ENCODE measurements around the gene TTLL8. TPM values are rescaled to one million over a fixed set of nuclear protein-coding genes. Genes with fewer than 3 reads are reported as not detected.

Gene TTLL8
- total RNA-seq, 4 donors from 2014 or later, result not detected

GRCh38 chr22:50046019-50046415 is 12.1 kb downstream of the TTLL8 start:
- Histone ChIP-seq H3K4me1 (no peaks in the 10 kb centered on the region), H3K4me3 (no peak overlapping the region), H3K27ac (no peak overlapping the region), H3K9me3 (no peaks in the 10 kb centered on the region), H3K36me3 (no peaks in the 10 kb centered on the region), H3K27me3 (peaks cover 18% of the 10 kb centered on the region)
- WGBS, 2 donors (ENCODE audit: low coverage in 1 of 2), result 79% methylated on average over 17 of the region's 19 CpGs; no CpG with 5 or more reads in 1 of the 2 donors
- intact Hi-C loops (cut with DNase I; ENCODE audit: low total_unique reads) (no loop called here), in situ Hi-C loops (cut with MboI; ENCODE audit: low pct_ligation_motif_present in 1 of 4, low pct_unique_long_range_greater_than_20kb in 1 of 4, low sequenced_read_pairs in 3 of 4) (loop anchor here (25.0 kb wide), 1 partner anchor 284 kb away; no protein-coding TSS in a partner anchor)
- DNase-seq, result no peak
- TF ChIP-seq POLR2AphosphoS5 (IDR thresholded peaks at IDR 0.05) (no peak), POLR2A (IDR thresholded peaks at IDR 0.05) (no peak), CTCF (IDR thresholded peaks at IDR 0.05) (no peak), EP300 (IDR thresholded peaks at IDR 0.05; ENCODE audit: low read depth) (no peak)

- Histone ChIP-seq H3K27me3 (peaks cover 18% of the 10 kb centered on the region), H3K27ac (no peak overlapping the region), H3K9me3 (no peaks in the 10 kb centered on the region), H3K4me1 (no peaks in the 10 kb centered on the region), H3K36me3 (no peaks in the 10 kb centered on the region), H3K4me3 (no peak overlapping the region)
- in situ Hi-C loops (cut with MboI; ENCODE audit: low pct_ligation_motif_present in 1 of 4, low pct_unique_long_range_greater_than_20kb in 1 of 4, low sequenced_read_pairs in 3 of 4) (loop anchor here (25.0 kb wide), 1 partner anchor 283 kb away; no protein-coding TSS in a partner anchor), intact Hi-C loops (cut with DNase I; ENCODE audit: low total_unique reads) (no loop called here)
- 75% methylated on average over 29 of the region's 35 CpGs; no CpG with 5 or more reads in 1 of the 2 donors for WGBS, 2 donors (ENCODE audit: low coverage in 1 of 2)
- no peak for DNase-seq
- no peak for TF ChIP-seq POLR2A (IDR thresholded peaks at IDR 0.05)
- no peak for TF ChIP-seq CTCF (IDR thresholded peaks at IDR 0.05)
- TF ChIP-seq POLR2AphosphoS5 (IDR thresholded peaks at IDR 0.05), result no peak
- no peak for TF ChIP-seq EP300 (IDR thresholded peaks at IDR 0.05; ENCODE audit: low read depth)
These were observed 12.7 kb downstream of the TTLL8 start for GRCh38 chr22:50045211-50046018.

GRCh38 chr22:50044485-50045118 is 13.5 kb downstream of the TTLL8 start:
- H3K27me3 ChIP-seq, result peaks cover 18% of the 10 kb centered on the region
- TF ChIP-seq POLR2AphosphoS5 (IDR thresholded peaks at IDR 0.05) (no peak), EP300 (IDR thresholded peaks at IDR 0.05; ENCODE audit: low read depth) (no peak), POLR2A (IDR thresholded peaks at IDR 0.05) (no peak), CTCF (IDR thresholded peaks at IDR 0.05) (no peak)
- no peaks in the 10 kb centered on the region for H3K9me3 ChIP-seq
- DNase-seq, result no peak
- H3K27ac ChIP-seq, result no peak overlapping the region
- in situ Hi-C loops (cut with MboI; ENCODE audit: low pct_ligation_motif_present in 1 of 4, low pct_unique_long_range_greater_than_20kb in 1 of 4, low sequenced_read_pairs in 3 of 4) (loop anchor here (25.0 kb wide), 1 partner anchor 282 kb away; no protein-coding TSS in a partner anchor), intact Hi-C loops (cut with DNase I; ENCODE audit: low total_unique reads) (no loop called here)
- no peaks in the 10 kb centered on the region for H3K4me1 ChIP-seq
- 56% methylated on average over 28 of the region's 30 CpGs; no CpG with 5 or more reads in 1 of the 2 donors for WGBS, 2 donors (ENCODE audit: low coverage in 1 of 2)
- no peak overlapping the region for H3K4me3 ChIP-seq
- H3K36me3 ChIP-seq, result no peaks in the 10 kb centered on the region

GRCh38 chr22:50041361-50042065 is 16.6 kb downstream of the TTLL8 start:
- no peak for TF ChIP-seq CTCF (IDR thresholded peaks at IDR 0.05)
- TF ChIP-seq POLR2A (IDR thresholded peaks at IDR 0.05), result no peak
- no peak for TF ChIP-seq POLR2AphosphoS5 (IDR thresholded peaks at IDR 0.05)
- no peak for TF ChIP-seq EP300 (IDR thresholded peaks at IDR 0.05; ENCODE audit: low read depth)
- H3K27me3 ChIP-seq, result peaks cover 8% of the 10 kb centered on the region
- H3K4me1 ChIP-seq, result no peaks in the 10 kb centered on the region
- H3K4me3 ChIP-seq, result no peak overlapping the region
- 81% methylated on average over 17 of the region's 17 CpGs; no CpG with 5 or more reads in 1 of the 2 donors for WGBS, 2 donors (ENCODE audit: low coverage in 1 of 2)
- H3K27ac ChIP-seq, result no peak overlapping the region
- H3K9me3 ChIP-seq, result no peaks in the 10 kb centered on the region
- DNase-seq, result no peak
- intact Hi-C loops (cut with DNase I; ENCODE audit: low total_unique reads) (no loop called here), in situ Hi-C loops (cut with MboI; ENCODE audit: low pct_ligation_motif_present in 1 of 4, low pct_unique_long_range_greater_than_20kb in 1 of 4, low sequenced_read_pairs in 3 of 4) (loop anchor here (25.0 kb wide), 1 partner anchor 279 kb away; no protein-coding TSS in a partner anchor)
- H3K36me3 ChIP-seq, result no peaks in the 10 kb centered on the region
